Neural progenitor cell (in vitro differentiated cells): ENCODE measurements around the gene CPD. TPM values are rescaled to one million over a fixed set of nuclear protein-coding genes. Genes with fewer than 3 reads are reported as not detected.
"Not testable (repeated sequence)": the region's sequence is repeated elsewhere in the genome, so short reads cannot be mapped to it uniquely, and the experiment has no call there.

Experiments
- DNase-seq: peaks from one replicate; pipeline ENCODE4 v3.0.0-alpha.2; 2016; ENCODE audit warnings: low spot score
- H2AFZ ChIP-seq: fragments of 200-600 bp; sonication (generic); replicated peaks from 2 replicates; pipeline ENCODE4 v1.6.1; 2016; ENCODE audit warnings: antibody characterized with exemption
- H3F3A ChIP-seq: fragments of 200-600 bp; sonication (generic); 2 replicates; pipeline ENCODE4 v1.6.1; 2016; ENCODE audit warnings: antibody characterized with exemption, low read depth
- H3K27ac ChIP-seq: fragments of 200-600 bp; sonication (generic); 2 replicates; pipeline ENCODE4 v1.5.1; 2016; ENCODE audit warnings: mild to moderate bottlenecking
- H3K27me3 ChIP-seq: fragments of 200-600 bp; sonication (generic); 2 replicates; pipeline ENCODE4 v1.6.1; 2016; ENCODE audit warnings: mild to moderate bottlenecking, moderate library complexity
- H3K36me3 ChIP-seq: fragments of 200-600 bp; sonication (generic); 2 replicates; pipeline ENCODE4 v1.5.1; 2016
- H3K4me1 ChIP-seq: fragments of 200-600 bp; sonication (generic); 2 replicates; pipeline ENCODE4 v1.6.1; 2016; ENCODE audit warnings: mixed run types
- H3K4me2 ChIP-seq: fragments of 200-600 bp; sonication (generic); 2 replicates; pipeline ENCODE4 v1.6.1; 2016
- H3K4me3 ChIP-seq: fragments of 200-600 bp; sonication (generic); 2 replicates; pipeline ENCODE4 v1.5.1; 2016
- H3K79me2 ChIP-seq: fragments of 200-600 bp; sonication (generic); 2 replicates; pipeline ENCODE4 v1.6.1; 2016; ENCODE audit warnings: low read depth
- H3K9ac ChIP-seq: fragments of 200-600 bp; sonication (generic); 2 replicates; pipeline ENCODE4 v1.6.1; 2016
- H3K9me3 ChIP-seq: fragments of 200-600 bp; sonication (generic); 2 replicates; pipeline ENCODE4 v1.5.1; 2016; ENCODE audit warnings: low read depth
- H4K20me1 ChIP-seq: fragments of 200-600 bp; sonication (generic); 2 replicates; pipeline ENCODE4 v1.6.1; 2016; ENCODE audit warnings: low read depth
- H3K27ac Mint-ChIP-seq: 3 replicates; pipeline ENCODE4 v1.8.0; 2021; ENCODE audit warnings: mixed read lengths
- H3K27me3 Mint-ChIP-seq: 2 replicates; pipeline ENCODE4 v1.8.0; 2022; ENCODE audit warnings: low read depth, mild to moderate bottlenecking, inconsistent platforms, moderate library complexity, mixed read lengths; ENCODE audit not compliant: insufficient read depth
- H3K36me3 Mint-ChIP-seq: 3 replicates; pipeline ENCODE4 v1.8.0; 2021; ENCODE audit warnings: mixed read lengths
- H3K4me1 Mint-ChIP-seq: 3 replicates; pipeline ENCODE4 v1.8.0; 2021; ENCODE audit warnings: mixed read lengths
- H3K4me3 Mint-ChIP-seq: 3 replicates; pipeline ENCODE4 v1.8.0; 2021; ENCODE audit warnings: mild to moderate bottlenecking, moderate library complexity, mixed read lengths
- H3K9me3 Mint-ChIP-seq: 3 replicates; pipeline ENCODE4 v1.8.0; 2020; ENCODE audit warnings: mixed read lengths
- CTCF ChIP-seq: fragments of 200-600 bp; sonication (generic); IDR thresholded peaks from 2 replicates; pipeline ENCODE4 v1.5.1; 2017; ENCODE audit warnings: antibody characterized with exemption, mild to moderate bottlenecking
- EZH2 ChIP-seq: fragments of 200-600 bp; sonication (generic); IDR thresholded peaks from 2 replicates; pipeline ENCODE4 v1.6.1; 2017; ENCODE audit warnings: antibody characterized with exemption, mild to moderate bottlenecking, moderate library complexity
- EZH2phosphoT487 ChIP-seq: fragments of 200-600 bp; sonication (generic); IDR thresholded peaks from 2 replicates; pipeline ENCODE4 v1.6.1; 2017; ENCODE audit warnings: antibody characterized with exemption
- total RNA-seq: library from RNA; depleted of rRNA; stranded (reverse); fragments of >200 nt; gene quantifications from 2 replicates; pipeline ENCODE4 v1.2.3, GENCODE V29; 2015; ENCODE audit warnings: low replicate concordance

CPD gene
- total RNA-seq, 1 donor from 2014 or later, result 70.8 TPM

- H3K9ac ChIP-seq, result no peak overlapping the region
- no peaks in the 10 kb centered on the region for H3F3A ChIP-seq
- Mint-ChIP-seq H3K4me1 (no peaks in the 10 kb centered on the region), H3K4me3 (no peak overlapping the region), H3K9me3 (no peaks in the 10 kb centered on the region), H3K36me3 (peaks cover 27% of the 10 kb centered on the region), H3K27me3 (no peaks in the 10 kb centered on the region), H3K27ac (no peak overlapping the region)
- no peak for DNase-seq
- H3K36me3 ChIP-seq, result peaks cover 12% of the 10 kb centered on the region
- H3K79me2 ChIP-seq, result no peaks in the 10 kb centered on the region
- no peaks in the 10 kb centered on the region for H3K4me1 ChIP-seq
- TF ChIP-seq CTCF, result no peak
- TF ChIP-seq EZH2phosphoT487, result no peak
- TF ChIP-seq EZH2, result no peak
- no peak overlapping the region for H3K27ac ChIP-seq
- no peak overlapping the region for H3K4me3 ChIP-seq
- H3K4me2 ChIP-seq, result no peak overlapping the region
- H3K27me3 ChIP-seq, result no peaks in the 10 kb centered on the region
- H2AFZ ChIP-seq, result no peak overlapping the region
- H3K9me3 ChIP-seq, result no peaks in the 10 kb centered on the region
- H4K20me1 ChIP-seq, result no peaks in the 10 kb centered on the region
Observed at GRCh38 chr17:30458371-30458770, 79.6 kb downstream of the CPD start.

GRCh38 chr17:30458797-30459413 is 80.2 kb downstream of the CPD start:
- not testable (repeated sequence) for H3K27me3 ChIP-seq, H3K27ac Mint-ChIP-seq, H3K4me3 ChIP-seq, H3K4me3 Mint-ChIP-seq, H4K20me1 ChIP-seq, H3K9me3 Mint-ChIP-seq, H3K27me3 Mint-ChIP-seq, H2AFZ ChIP-seq, H3K4me1 Mint-ChIP-seq, H3K9ac ChIP-seq, H3F3A ChIP-seq, H3K4me1 ChIP-seq, H3K4me2 ChIP-seq, DNase-seq, H3K9me3 ChIP-seq, H3K79me2 ChIP-seq, H3K27ac ChIP-seq
- H3K36me3 Mint-ChIP-seq, result peaks cover 28% of the 10 kb centered on the region
- peaks cover 11% of the 10 kb centered on the region for H3K36me3 ChIP-seq

GRCh38 chr17:30468465-30468864 is 89.7 kb downstream of the CPD start:
- Histone ChIP-seq H3K9me3 (no peaks in the 10 kb centered on the region), H3K4me3 (no peak overlapping the region), H2AFZ (no peak overlapping the region), H3K27me3 (no peaks in the 10 kb centered on the region), H3K79me2 (no peaks in the 10 kb centered on the region), H3K9ac (no peak overlapping the region), H3K36me3 (no peaks in the 10 kb centered on the region), H3F3A (peaks cover 32% of the 10 kb centered on the region), H3K27ac (no peak overlapping the region), H3K4me2 (no peak overlapping the region), H3K4me1 (peaks cover 16% of the 10 kb centered on the region), H4K20me1 (no peaks in the 10 kb centered on the region)
- DNase-seq, result no peak
- H3K27ac Mint-ChIP-seq, result no peak overlapping the region
- no peaks in the 10 kb centered on the region for H3K4me1 Mint-ChIP-seq
- H3K36me3 Mint-ChIP-seq, result peaks cover under 1% of the 10 kb centered on the region
- no peaks in the 10 kb centered on the region for H3K27me3 Mint-ChIP-seq
- no peaks in the 10 kb centered on the region for H3K9me3 Mint-ChIP-seq
- H3K4me3 Mint-ChIP-seq, result no peak overlapping the region
- TF ChIP-seq EZH2phosphoT487, result no peak
- TF ChIP-seq EZH2, result no peak
- no peak for TF ChIP-seq CTCF

GRCh38 chr17:30472238-30472890 is 93.6 kb downstream of the CPD start:
- peaks cover 8% of the 10 kb centered on the region for H3K4me1 Mint-ChIP-seq
- no peak for TF ChIP-seq EZH2phosphoT487
- no peak for TF ChIP-seq EZH2
- TF ChIP-seq CTCF, result no peak
- H3F3A ChIP-seq, result peaks cover 22% of the 10 kb centered on the region
- H3K4me3 Mint-ChIP-seq, result no peak overlapping the region
- H3K79me2 ChIP-seq, result peaks cover 2% of the 10 kb centered on the region
- H3K4me3 ChIP-seq, result no peak overlapping the region
- H3K9me3 Mint-ChIP-seq, result no peaks in the 10 kb centered on the region
- peaks cover 4% of the 10 kb centered on the region for H3K27me3 Mint-ChIP-seq
- no peak overlapping the region for H3K9ac ChIP-seq
- no peaks in the 10 kb centered on the region for H3K27me3 ChIP-seq
- no peak for DNase-seq
- H3K27ac ChIP-seq, result peak overlapping the region; percentile 41
- no peaks in the 10 kb centered on the region for H3K9me3 ChIP-seq
- peak overlapping the region; percentile 74 for H2AFZ ChIP-seq
- no peak overlapping the region for H3K27ac Mint-ChIP-seq
- H3K4me2 ChIP-seq, result peak overlapping the region; percentile 34
- H3K36me3 Mint-ChIP-seq, result peaks cover 1% of the 10 kb centered on the region
- H4K20me1 ChIP-seq, result no peaks in the 10 kb centered on the region
- H3K36me3 ChIP-seq, result no peaks in the 10 kb centered on the region
- H3K4me1 ChIP-seq, result peaks cover 16% of the 10 kb centered on the region
